Measurements from ENCODE around the gene MYOM1.
A peak's percentile ranks its signal among the peaks of the same experiment; 100 is the strongest.

Gene MYOM1

GRCh38 chr18:3184275-3184963 lies 35.3 kb downstream of the MYOM1 start:
- Histone ChIP-seq H3K4ac (ENCODE audit: low read depth, low read length) (no peak overlapping the region), H2BK120ac (ENCODE audit: low read depth, low read length) (no peak overlapping the region), H3K79me1 (ENCODE audit: low read length) (no peaks in the 10 kb centered on the region), H3K4me2 (ENCODE audit: low read length) (no peak overlapping the region), H2AK5ac (ENCODE audit: low read length) (no peak overlapping the region), H3K56ac (ENCODE audit: low read length) (no peak overlapping the region), H3K36me3 (ENCODE audit: control insufficient read depth, insufficient read depth, low read length) (no peaks in the 10 kb centered on the region), H3K23ac (ENCODE audit: low read length) (no peak overlapping the region), H3K27ac (ENCODE audit: low read depth, low read length) (no peak overlapping the region), H2BK5ac (ENCODE audit: low read length) (no peak overlapping the region), H3K4me3 (ENCODE audit: low read length) (no peak overlapping the region), H3K79me2 (ENCODE audit: control insufficient read depth, insufficient read depth, low read length) (no peaks in the 10 kb centered on the region), H2BK15ac (replicated peaks; ENCODE audit: low read depth) (no peak overlapping the region), H3K9ac (ENCODE audit: low read length) (no peak overlapping the region), H3K18ac (ENCODE audit: low read length) (no peak overlapping the region), H4K8ac (ENCODE audit: low read depth, low read length) (no peak overlapping the region), H3K27me3 (ENCODE audit: insufficient read depth, low read length, poor library complexity) (no peaks in the 10 kb centered on the region), H4K5ac (ENCODE audit: low read length) (no peak overlapping the region), H3K4me1 (ENCODE audit: control insufficient read depth, low read depth, low read length) (peaks cover 3% of the 10 kb centered on the region)
- no peak for DNase-seq
- no CpG with 5 or more reads among the region's 6 CpGs for WGBS (ENCODE audit: extremely low coverage, insufficient coverage, low lambda C conversion rate)

- no peak overlapping the region for H2BK15ac ChIP-seq (replicated peaks; ENCODE audit: low read depth)
- H3K4me1 ChIP-seq (ENCODE audit: control insufficient read depth, low read depth, low read length): peaks cover 3% of the 10 kb centered on the region
- no peak overlapping the region for H3K27ac ChIP-seq (ENCODE audit: low read depth, low read length)
- H4K8ac ChIP-seq (ENCODE audit: low read depth, low read length): no peak overlapping the region
- no peaks in the 10 kb centered on the region for H3K27me3 ChIP-seq (ENCODE audit: insufficient read depth, low read length, poor library complexity)
- H3K56ac ChIP-seq (ENCODE audit: low read length): no peak overlapping the region
- no peaks in the 10 kb centered on the region for H3K36me3 ChIP-seq (ENCODE audit: control insufficient read depth, insufficient read depth, low read length)
- no peak overlapping the region for H3K23ac ChIP-seq (ENCODE audit: low read length)
- no peaks in the 10 kb centered on the region for H3K79me1 ChIP-seq (ENCODE audit: low read length)
- H4K5ac ChIP-seq (ENCODE audit: low read length): no peak overlapping the region
- H3K79me2 ChIP-seq (ENCODE audit: control insufficient read depth, insufficient read depth, low read length): no peaks in the 10 kb centered on the region
- H2BK5ac ChIP-seq (ENCODE audit: low read length): no peak overlapping the region
- no peak overlapping the region for H3K18ac ChIP-seq (ENCODE audit: low read length)
- H2AK5ac ChIP-seq (ENCODE audit: low read length): no peak overlapping the region
- peak; percentile 9 for DNase-seq
- H3K4me3 ChIP-seq (ENCODE audit: low read length): no peak overlapping the region
- H2BK120ac ChIP-seq (ENCODE audit: low read depth, low read length): no peak overlapping the region
- WGBS (ENCODE audit: extremely low coverage, insufficient coverage, low lambda C conversion rate): no CpG with 5 or more reads among the region's 15 CpGs
- H3K9ac ChIP-seq (ENCODE audit: low read length): no peak overlapping the region
- no peak overlapping the region for H3K4me2 ChIP-seq (ENCODE audit: low read length)
- no peak overlapping the region for H3K4ac ChIP-seq (ENCODE audit: low read depth, low read length)
Measured at GRCh38 chr18:3183103-3183717, 36.6 kb downstream of the MYOM1 start.

- WGBS (ENCODE audit: extremely low coverage, insufficient coverage, low lambda C conversion rate): no CpG with 5 or more reads among the region's 2 CpGs
- Histone ChIP-seq H3K4ac (ENCODE audit: low read depth, low read length) (no peak overlapping the region), H2BK120ac (ENCODE audit: low read depth, low read length) (no peak overlapping the region), H3K4me3 (ENCODE audit: low read length) (no peak overlapping the region), H3K9ac (ENCODE audit: low read length) (no peak overlapping the region), H3K79me2 (ENCODE audit: control insufficient read depth, insufficient read depth, low read length) (no peaks in the 10 kb centered on the region), H3K56ac (ENCODE audit: low read length) (no peak overlapping the region), H4K5ac (ENCODE audit: low read length) (no peak overlapping the region), H3K36me3 (ENCODE audit: control insufficient read depth, insufficient read depth, low read length) (no peaks in the 10 kb centered on the region), H3K27me3 (ENCODE audit: insufficient read depth, low read length, poor library complexity) (no peaks in the 10 kb centered on the region), H3K18ac (ENCODE audit: low read length) (no peak overlapping the region), H3K4me1 (ENCODE audit: control insufficient read depth, low read depth, low read length) (peaks cover 3% of the 10 kb centered on the region), H3K27ac (ENCODE audit: low read depth, low read length) (no peak overlapping the region), H3K23ac (ENCODE audit: low read length) (no peak overlapping the region), H3K79me1 (ENCODE audit: low read length) (no peaks in the 10 kb centered on the region), H2AK5ac (ENCODE audit: low read length) (no peak overlapping the region), H3K4me2 (ENCODE audit: low read length) (no peak overlapping the region), H2BK15ac (replicated peaks; ENCODE audit: low read depth) (no peak overlapping the region), H2BK5ac (ENCODE audit: low read length) (no peak overlapping the region), H4K8ac (ENCODE audit: low read depth, low read length) (no peak overlapping the region)
- DNase-seq: peak; percentile 89
Measured at GRCh38 chr18:3180325-3180724, 39.4 kb downstream of the MYOM1 start.

DNA sequence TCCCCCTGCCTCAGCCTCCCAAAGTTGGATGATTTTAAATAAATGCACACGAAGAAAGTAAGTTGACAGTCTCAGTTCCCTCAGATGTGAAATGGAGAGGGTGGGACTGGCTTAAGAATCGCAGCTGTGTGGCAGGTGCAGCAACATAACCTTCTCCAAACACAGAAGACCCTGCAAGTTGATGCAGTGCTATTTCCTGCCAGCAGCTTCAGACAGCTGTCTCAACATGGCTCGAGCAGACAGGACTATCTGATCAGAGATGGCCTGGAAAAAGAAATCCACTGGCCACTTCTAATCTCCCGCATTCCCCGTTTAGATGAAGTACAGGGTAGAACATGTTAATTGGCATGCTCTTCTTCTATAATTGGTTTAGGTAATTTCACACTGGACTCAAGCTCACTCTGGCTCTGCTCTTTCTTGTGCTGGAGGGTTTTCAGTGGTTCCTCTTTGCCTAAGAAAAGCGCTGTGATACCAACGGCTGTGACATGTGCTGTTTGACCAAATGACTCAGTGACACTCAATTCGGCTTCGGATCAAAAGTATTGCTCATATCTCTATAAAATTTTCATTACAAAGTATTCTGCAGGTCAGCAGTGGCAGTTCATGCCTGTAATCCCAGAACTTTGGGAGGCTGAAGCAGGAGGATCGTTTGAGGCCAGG lies 40.2 kb downstream of the MYOM1 start:
- no peak overlapping the region for H2BK5ac ChIP-seq (ENCODE audit: low read length)
- H3K4me1 ChIP-seq (ENCODE audit: control insufficient read depth, low read depth, low read length): peaks cover 3% of the 10 kb centered on the region
- no peak overlapping the region for H4K5ac ChIP-seq (ENCODE audit: low read length)
- H2BK120ac ChIP-seq (ENCODE audit: low read depth, low read length): no peak overlapping the region
- H3K9ac ChIP-seq (ENCODE audit: low read length): no peak overlapping the region
- H3K4me2 ChIP-seq (ENCODE audit: low read length): no peak overlapping the region
- H2AK5ac ChIP-seq (ENCODE audit: low read length): no peak overlapping the region
- H3K27ac ChIP-seq (ENCODE audit: low read depth, low read length): no peak overlapping the region
- no peak overlapping the region for H3K4me3 ChIP-seq (ENCODE audit: low read length)
- no peak overlapping the region for H3K18ac ChIP-seq (ENCODE audit: low read length)
- H3K56ac ChIP-seq (ENCODE audit: low read length): no peak overlapping the region
- no peaks in the 10 kb centered on the region for H3K79me1 ChIP-seq (ENCODE audit: low read length)
- H3K79me2 ChIP-seq (ENCODE audit: control insufficient read depth, insufficient read depth, low read length): no peaks in the 10 kb centered on the region
- H3K36me3 ChIP-seq (ENCODE audit: control insufficient read depth, insufficient read depth, low read length): no peaks in the 10 kb centered on the region
- peak; percentile 66 for DNase-seq
- no peak overlapping the region for H2BK15ac ChIP-seq (replicated peaks; ENCODE audit: low read depth)
- H3K4ac ChIP-seq (ENCODE audit: low read depth, low read length): no peak overlapping the region
- no CpG with 5 or more reads among the region's 10 CpGs for WGBS (ENCODE audit: extremely low coverage, insufficient coverage, low lambda C conversion rate)
- H3K27me3 ChIP-seq (ENCODE audit: insufficient read depth, low read length, poor library complexity): no peaks in the 10 kb centered on the region
- no peak overlapping the region for H3K23ac ChIP-seq (ENCODE audit: low read length)
- H4K8ac ChIP-seq (ENCODE audit: low read depth, low read length): no peak overlapping the region

DNA sequence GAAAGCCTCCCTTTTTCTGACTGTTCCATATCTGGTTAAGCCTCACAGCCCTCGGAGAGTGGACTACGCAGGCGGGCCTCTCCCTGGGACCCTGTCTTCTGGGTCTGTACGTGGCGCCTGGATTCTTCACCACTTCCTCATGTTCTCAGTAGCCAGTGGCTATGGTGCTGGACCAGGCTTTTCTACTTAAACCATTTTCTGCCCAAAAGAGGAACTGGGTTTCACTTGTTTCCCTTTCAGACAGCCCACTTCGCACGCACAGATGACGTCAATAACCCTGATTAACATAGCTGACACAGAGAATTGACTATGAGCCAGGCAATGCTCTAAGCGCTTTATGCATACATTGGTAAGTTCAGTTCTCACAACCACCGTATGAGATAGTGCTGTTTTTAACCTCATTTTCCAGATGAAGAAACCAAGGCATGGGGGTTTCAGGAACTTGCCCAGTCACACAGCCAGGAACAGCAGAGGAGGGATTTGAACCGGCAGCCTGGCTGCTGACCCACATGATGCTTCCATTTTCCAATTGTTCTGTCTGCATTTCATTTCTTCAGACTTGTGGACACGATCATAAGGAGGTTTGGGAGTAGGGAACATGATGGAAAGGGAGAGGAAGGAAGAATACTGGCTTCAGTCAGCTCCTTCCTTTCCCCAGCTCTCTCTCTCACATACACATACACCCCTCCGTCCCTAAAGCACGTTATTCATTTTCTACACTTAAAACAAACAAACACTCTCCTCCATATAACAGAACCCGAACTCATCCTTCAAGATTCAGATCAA lies 41.7 kb downstream of the MYOM1 start:
- no peak overlapping the region for H4K5ac ChIP-seq (ENCODE audit: low read length)
- H3K23ac ChIP-seq (ENCODE audit: low read length): no peak overlapping the region
- no peaks in the 10 kb centered on the region for H3K36me3 ChIP-seq (ENCODE audit: control insufficient read depth, insufficient read depth, low read length)
- no peak overlapping the region for H2BK15ac ChIP-seq (replicated peaks; ENCODE audit: low read depth)
- H3K18ac ChIP-seq (ENCODE audit: low read length): no peak overlapping the region
- no peak overlapping the region for H2BK5ac ChIP-seq (ENCODE audit: low read length)
- H3K56ac ChIP-seq (ENCODE audit: low read length): no peak overlapping the region
- no peak for DNase-seq
- H2BK120ac ChIP-seq (ENCODE audit: low read depth, low read length): no peak overlapping the region
- no peaks in the 10 kb centered on the region for H3K27me3 ChIP-seq (ENCODE audit: insufficient read depth, low read length, poor library complexity)
- WGBS (ENCODE audit: extremely low coverage, insufficient coverage, low lambda C conversion rate): 100% methylated on average over 3 of the region's 15 CpGs
- H3K79me2 ChIP-seq (ENCODE audit: control insufficient read depth, insufficient read depth, low read length): no peaks in the 10 kb centered on the region
- no peaks in the 10 kb centered on the region for H3K79me1 ChIP-seq (ENCODE audit: low read length)
- no peak overlapping the region for H2AK5ac ChIP-seq (ENCODE audit: low read length)
- peaks cover 3% of the 10 kb centered on the region for H3K4me1 ChIP-seq (ENCODE audit: control insufficient read depth, low read depth, low read length)
- H3K4me2 ChIP-seq (ENCODE audit: low read length): no peak overlapping the region
- no peak overlapping the region for H3K9ac ChIP-seq (ENCODE audit: low read length)
- no peak overlapping the region for H3K27ac ChIP-seq (ENCODE audit: low read depth, low read length)
- no peak overlapping the region for H4K8ac ChIP-seq (ENCODE audit: low read depth, low read length)
- H3K4ac ChIP-seq (ENCODE audit: low read depth, low read length): no peak overlapping the region
- no peak overlapping the region for H3K4me3 ChIP-seq (ENCODE audit: low read length)

Data from mesendoderm (in vitro differentiated cells).